T-helper 1 cell treated with Interleukin-12 subunit alpha and Interleukin-12 subunit beta and Interleukin-4 antibody, amounts not matched to agents 30 ng/mL and 1 ng/mL, for 36 hours (primary cell): ENCODE data around the gene LBX1. TPM values are rescaled to one million over a fixed set of nuclear protein-coding genes. Genes with fewer than 3 reads are reported as not detected.

Source experiments
- intact Hi-C: fragments of 100-400 bp; cut with micrococcal nuclease; formaldehyde crosslinking; loops from one replicate; pipeline ENCODE4 v1.15.1; 2024
- total RNA-seq: library from RNA; stranded (reverse); gene quantifications from 2 replicates; pipeline ENCODE4 v1.2.3, GENCODE V29; 2022

LBX1 gene
- total RNA-seq, 1 donor from 2014 or later = not detected

GRCh38 chr10:101226491-101227428, 2.5 kb downstream of the LBX1 start:
- intact Hi-C loops = loop anchor here (5.0 to 10.0 kb wide), 4 partner anchors 479 to 1992 kb away; partner anchors contain the start of genes HPSE2, NKX2-3 and PAX2

- intact Hi-C loops = loop anchor here (5.0 to 10.0 kb wide), 4 partner anchors 479 to 1991 kb away; partner anchors contain the start of genes HPSE2, NKX2-3 and PAX2
Measured at GRCh38 chr10:101225846-101226421, 3.3 kb downstream of the LBX1 start.

- intact Hi-C loops = loop anchor here (5.0 to 10.0 kb wide), 5 partner anchors 398 to 1990 kb away; partner anchors contain the start of genes HPSE2, NKX2-3 and PAX2
Measured at GRCh38 chr10:101224910-101225823, 4.1 kb downstream of the LBX1 start.

GRCh38 chr10:101224060-101224909, 5.0 kb downstream of the LBX1 start:
- intact Hi-C loops = loop anchor here (5.0 to 10.0 kb wide), 3 partner anchors 397 to 1989 kb away; partner anchors contain the start of genes HPSE2 and NKX2-3

- intact Hi-C loops = loop anchor here (5.0 to 10.0 kb wide), 3 partner anchors 396 to 1989 kb away; partner anchors contain the start of genes HPSE2 and NKX2-3
Measured at GRCh38 chr10:101223274-101224059, 5.8 kb downstream of the LBX1 start.

GRCh38 chr10:101222683-101223273, 6.5 kb downstream of the LBX1 start:
- intact Hi-C loops = loop anchor here (5.0 to 10.0 kb wide), 3 partner anchors 395 to 1988 kb away; partner anchors contain the start of genes HPSE2 and NKX2-3

GRCh38 chr10:101221963-101222531, 7.2 kb downstream of the LBX1 start:
- intact Hi-C loops = loop anchor here (5.0 to 10.0 kb wide), 3 partner anchors 395 to 1987 kb away; partner anchors contain the start of genes HPSE2 and NKX2-3

GRCh38 chr10:101221549-101221948, 7.7 kb downstream of the LBX1 start:
- intact Hi-C loops = loop anchor here (5.0 to 10.0 kb wide), 3 partner anchors 394 to 1987 kb away; partner anchors contain the start of genes HPSE2 and NKX2-3

GRCh38 chr10:101219946-101220451, 9.3 kb downstream of the LBX1 start:
- intact Hi-C loops = loop anchor here (5.0 to 10.0 kb wide), 3 partner anchors 393 to 1985 kb away; partner anchors contain the start of genes HPSE2 and NKX2-3

- intact Hi-C loops = no loop called here
Measured at GRCh38 chr10:101219139-101219945, 9.9 kb downstream of the LBX1 start.

- intact Hi-C loops = no loop called here
Measured at GRCh38 chr10:101218351-101219138, 10.7 kb downstream of the LBX1 start.

- intact Hi-C loops = loop anchor here (2.0 kb wide), 1 partner anchor 85 kb away; no protein-coding TSS in a partner anchor
Measured at GRCh38 chr10:101217450-101218281, 11.6 kb downstream of the LBX1 start.

GRCh38 chr10:101217044-101217425, 12.2 kb downstream of the LBX1 start:
- intact Hi-C loops = loop anchor here (2.0 kb wide), 1 partner anchor 84 kb away; no protein-coding TSS in a partner anchor

- intact Hi-C loops = loop anchor here (2.0 kb wide), 1 partner anchor 84 kb away; no protein-coding TSS in a partner anchor
Measured at GRCh38 chr10:101216207-101217043, 12.8 kb downstream of the LBX1 start.
